HG03064 (cell line): ENCODE data around the gene HTRA2.
A peak's percentile ranks its signal among the peaks of the same experiment; 100 is the strongest.
"Not testable (repeated sequence)": the region's sequence is repeated elsewhere in the genome, so short reads cannot be mapped to it uniquely, and the experiment has no call there.

Source experiments
- ATAC-seq: cut with Tn5 transposase; IDR thresholded peaks from one replicate; pipeline ENCODE4 v1.9.1; 2021; ENCODE audit warnings: low read depth; ENCODE audit not compliant: unreplicated experiment

The HTRA2 gene

GRCh38 chr2:74556831-74557370 lies 27.2 kb downstream of the HTRA2 start:
- ATAC-seq = no peak

GRCh38 chr2:74558284-74559230 lies 28.8 kb downstream of the HTRA2 start:
- ATAC-seq = no peak

GRCh38 chr2:74559912-74560311 lies 30.2 kb downstream of the HTRA2 start:
- ATAC-seq = no peak

GRCh38 chr2:74560591-74560990 lies 30.9 kb downstream of the HTRA2 start:
- no peak for ATAC-seq

- ATAC-seq = not testable (repeated sequence)
Observed at GRCh38 chr2:74561022-74561421, 31.3 kb downstream of the HTRA2 start.

GRCh38 chr2:74562126-74562775 lies 32.5 kb downstream of the HTRA2 start:
- ATAC-seq = no peak

GRCh38 chr2:74564222-74564621 lies 34.5 kb downstream of the HTRA2 start:
- no peak for ATAC-seq

GRCh38 chr2:74566076-74566753 lies 36.5 kb downstream of the HTRA2 start:
- no peak for ATAC-seq

GRCh38 chr2:74566754-74567085 lies 37.0 kb downstream of the HTRA2 start:
- no peak for ATAC-seq

GRCh38 chr2:74567881-74568280 lies 38.1 kb downstream of the HTRA2 start:
- ATAC-seq = no peak

- ATAC-seq = no peak
Observed at GRCh38 chr2:74569686-74570085, 40.0 kb downstream of the HTRA2 start.

- ATAC-seq = no peak
Observed at GRCh38 chr2:74571058-74571457, 41.3 kb downstream of the HTRA2 start.

- ATAC-seq = no peak
Observed at GRCh38 chr2:74572178-74572925, 42.6 kb downstream of the HTRA2 start.

GRCh38 chr2:74573747-74574562 lies 44.2 kb downstream of the HTRA2 start:
- ATAC-seq = peak; percentile 44

- no peak for ATAC-seq
Observed at GRCh38 chr2:74575320-74575719, 45.6 kb downstream of the HTRA2 start.

- ATAC-seq = no peak
Observed at GRCh38 chr2:74576211-74576862, 46.6 kb downstream of the HTRA2 start.

GRCh38 chr2:74576863-74577229 lies 47.1 kb downstream of the HTRA2 start:
- no peak for ATAC-seq

GRCh38 chr2:74577448-74577847 lies 47.7 kb downstream of the HTRA2 start:
- ATAC-seq = no peak

GRCh38 chr2:74578408-74578807 lies 48.7 kb downstream of the HTRA2 start:
- ATAC-seq = no peak
